GM18868 (cell line): ENCODE measurements around the gene PRR36.

Experiments
- ATAC-seq: cut with Tn5 transposase; IDR thresholded peaks from one replicate; pipeline ENCODE4 v1.9.1; 2021; ENCODE audit warnings: mild to moderate bottlenecking, moderate library complexity; ENCODE audit not compliant: unreplicated experiment

Gene PRR36

GRCh38 chr19:7822910-7823515 lies 51.2 kb downstream of the PRR36 start:
- ATAC-seq = no peak

GRCh38 chr19:7820588-7820987 lies 53.6 kb downstream of the PRR36 start:
- ATAC-seq = no peak

DNA sequence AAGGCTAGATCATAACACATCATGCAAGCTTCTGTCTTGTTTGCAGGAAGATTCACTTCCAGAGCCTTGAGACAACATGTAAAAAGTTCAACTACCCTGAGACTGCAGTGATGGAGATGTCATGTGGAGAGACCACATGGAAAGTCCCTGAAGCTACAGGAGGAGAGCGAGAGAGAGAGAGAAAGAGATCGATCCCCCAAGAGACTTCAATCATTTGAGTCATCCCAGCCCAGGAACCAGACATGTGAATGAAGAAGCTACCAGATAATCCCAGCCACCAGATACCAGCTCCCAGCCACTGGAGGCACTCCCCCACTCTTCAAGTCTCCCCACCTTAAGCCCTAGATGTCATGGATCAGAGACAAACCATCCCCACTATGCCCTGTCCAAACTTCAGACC lies 54.9 kb downstream of the PRR36 start:
- no peak for ATAC-seq

GRCh38 chr19:7818806-7819205 lies 55.4 kb downstream of the PRR36 start:
- ATAC-seq = no peak
